ENCODE data around the gene TTC27. TPM values are rescaled to one million over a fixed set of nuclear protein-coding genes. Genes with fewer than 3 reads are reported as not detected.

TTC27 gene
- total RNA-seq, 1 donor from 2014 or later: 24.1 TPM

DNA sequence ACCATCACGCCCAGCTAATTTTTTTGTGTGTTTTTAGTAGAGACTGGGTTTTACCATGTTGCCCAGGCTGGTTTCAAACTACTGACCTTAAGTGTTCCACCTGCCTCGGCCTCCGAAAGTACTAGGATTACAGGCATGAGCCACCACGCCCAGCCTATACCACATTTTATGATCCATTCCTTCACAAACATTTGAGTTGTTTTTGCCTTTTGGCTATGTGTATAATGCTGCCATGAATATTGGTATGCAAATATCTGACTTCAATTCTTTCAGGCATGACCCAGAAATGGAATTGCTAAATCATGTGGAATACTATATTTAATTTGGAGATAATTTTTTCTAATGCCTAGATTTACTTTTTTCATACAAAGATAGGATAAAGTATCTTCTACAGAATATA lies 68.6 kb downstream of the TTC27 start:
- TF ChIP-seq CTCF (IDR thresholded peaks at IDR 0.05; ENCODE audit: insufficient read depth, low read length, poor library complexity, severe bottlenecking): no peak
- no peaks in the 10 kb centered on the region for H3K27me3 ChIP-seq (ENCODE audit: control insufficient read depth, insufficient read depth, low read length)
- DNase-seq (ENCODE audit: low read depth): no peak
- H3K4me3 ChIP-seq (ENCODE audit: low read depth, low read length): no peak overlapping the region
- H3K36me3 ChIP-seq (ENCODE audit: control insufficient read depth, insufficient read depth, low read length): no peaks in the 10 kb centered on the region

GRCh38 chr2:32697156-32697555 lies 69.3 kb downstream of the TTC27 start:
- Histone ChIP-seq H3K27me3 (ENCODE audit: control insufficient read depth, insufficient read depth, low read length) (no peaks in the 10 kb centered on the region), H3K36me3 (ENCODE audit: control insufficient read depth, insufficient read depth, low read length) (no peaks in the 10 kb centered on the region), H3K4me3 (ENCODE audit: low read depth, low read length) (no peak overlapping the region)
- no peak for TF ChIP-seq CTCF (IDR thresholded peaks at IDR 0.05; ENCODE audit: insufficient read depth, low read length, poor library complexity, severe bottlenecking)
- no peak for DNase-seq (ENCODE audit: low read depth)

- DNase-seq (ENCODE audit: low read depth): no peak
- Histone ChIP-seq H3K4me3 (ENCODE audit: low read depth, low read length) (no peak overlapping the region), H3K36me3 (ENCODE audit: control insufficient read depth, insufficient read depth, low read length) (no peaks in the 10 kb centered on the region), H3K27me3 (ENCODE audit: control insufficient read depth, insufficient read depth, low read length) (no peaks in the 10 kb centered on the region)
- TF ChIP-seq CTCF (IDR thresholded peaks at IDR 0.05; ENCODE audit: insufficient read depth, low read length, poor library complexity, severe bottlenecking): no peak
Observed at GRCh38 chr2:32699151-32699550, 71.3 kb downstream of the TTC27 start.

- no peak overlapping the region for H3K4me3 ChIP-seq (ENCODE audit: low read depth, low read length)
- H3K27me3 ChIP-seq (ENCODE audit: control insufficient read depth, insufficient read depth, low read length): no peaks in the 10 kb centered on the region
- DNase-seq (ENCODE audit: low read depth): no peak
- no peaks in the 10 kb centered on the region for H3K36me3 ChIP-seq (ENCODE audit: control insufficient read depth, insufficient read depth, low read length)
- TF ChIP-seq CTCF (IDR thresholded peaks at IDR 0.05; ENCODE audit: insufficient read depth, low read length, poor library complexity, severe bottlenecking): no peak
Observed at GRCh38 chr2:32701806-32702205, 74.0 kb downstream of the TTC27 start.

GRCh38 chr2:32702303-32703064 lies 74.6 kb downstream of the TTC27 start:
- no peaks in the 10 kb centered on the region for H3K27me3 ChIP-seq (ENCODE audit: control insufficient read depth, insufficient read depth, low read length)
- no peaks in the 10 kb centered on the region for H3K36me3 ChIP-seq (ENCODE audit: control insufficient read depth, insufficient read depth, low read length)
- no peak for DNase-seq (ENCODE audit: low read depth)
- no peak overlapping the region for H3K4me3 ChIP-seq (ENCODE audit: low read depth, low read length)
- no peak for TF ChIP-seq CTCF (IDR thresholded peaks at IDR 0.05; ENCODE audit: insufficient read depth, low read length, poor library complexity, severe bottlenecking)

Measured in kidney epithelial cell (primary cell).